ENCODE results near the gene APLF. TPM values are rescaled to one million over a fixed set of nuclear protein-coding genes. Genes with fewer than 3 reads are reported as not detected.

The APLF gene
- total RNA-seq, 2 donors from 2014 or later, result 8.7 to 9.7 TPM

- Mint-ChIP-seq H3K4me3 (no peak overlapping the region), H3K36me3 (ENCODE audit: low read depth) (no peaks in the 10 kb centered on the region), H3K9me3 (peaks cover 37% of the 10 kb centered on the region), H3K27ac (no peak overlapping the region), H3K4me1 (no peaks in the 10 kb centered on the region), H3K27me3 (ENCODE audit: insufficient read depth) (peaks cover 2% of the 10 kb centered on the region)
- TF ChIP-seq CTCF (conservative IDR thresholded peaks at IDR 0.05), result no peak
- Histone ChIP-seq H3K36me3 (ENCODE audit: control insufficient read depth, insufficient read depth, low read length) (no peaks in the 10 kb centered on the region), H3K4me3 (ENCODE audit: low read length) (no peak overlapping the region), H3K9ac (ENCODE audit: extremely low read depth, low read length, poor library complexity, severe bottlenecking) (no peak overlapping the region), H3K27me3 (ENCODE audit: control insufficient read depth, insufficient read depth, low read length, poor library complexity, severe bottlenecking) (no peaks in the 10 kb centered on the region), H3K9me3 (ENCODE audit: control insufficient read depth, low read length) (peaks cover 6% of the 10 kb centered on the region), H3K4me1 (ENCODE audit: control insufficient read depth, insufficient read depth, low read length) (no peaks in the 10 kb centered on the region), H3K27ac (ENCODE audit: low read depth, low read length) (no peak overlapping the region)
- no peak for DNase-seq
- WGBS, 2 experiments (ENCODE audit: insufficient coverage in 1 of 2, insufficient read length in 1 of 2), result 94 to 100% methylated on average over 2 to 3 of the region's 3 CpGs
These were observed 136.7 kb downstream of the APLF start for GRCh38 chr2:68604077-68604476.

GRCh38 chr2:68605939-68606338 lies 138.6 kb downstream of the APLF start:
- Histone ChIP-seq H3K9ac (ENCODE audit: extremely low read depth, low read length, poor library complexity, severe bottlenecking) (no peak overlapping the region), H3K4me1 (ENCODE audit: control insufficient read depth, insufficient read depth, low read length) (no peaks in the 10 kb centered on the region), H3K27ac (ENCODE audit: low read depth, low read length) (no peak overlapping the region), H3K36me3 (ENCODE audit: control insufficient read depth, insufficient read depth, low read length) (no peaks in the 10 kb centered on the region), H3K4me3 (ENCODE audit: low read length) (no peak overlapping the region), H3K27me3 (ENCODE audit: control insufficient read depth, insufficient read depth, low read length, poor library complexity, severe bottlenecking) (no peaks in the 10 kb centered on the region), H3K9me3 (ENCODE audit: control insufficient read depth, low read length) (peaks cover 12% of the 10 kb centered on the region)
- peaks cover 5% of the 10 kb centered on the region for H3K36me3 Mint-ChIP-seq (ENCODE audit: low read depth)
- no peak overlapping the region for H3K27ac Mint-ChIP-seq
- no peak for DNase-seq
- no peaks in the 10 kb centered on the region for H3K27me3 Mint-ChIP-seq (ENCODE audit: insufficient read depth)
- TF ChIP-seq CTCF (conservative IDR thresholded peaks at IDR 0.05), result no peak
- no peak overlapping the region for H3K4me3 Mint-ChIP-seq
- peaks cover 34% of the 10 kb centered on the region for H3K9me3 Mint-ChIP-seq
- WGBS, 2 experiments (ENCODE audit: insufficient coverage in 1 of 2, insufficient read length in 1 of 2), result 96% methylated on average over 1 of the region's 1 CpG; no CpG with 5 or more reads in 1 of the 2 experiments
- H3K4me1 Mint-ChIP-seq, result no peaks in the 10 kb centered on the region

GRCh38 chr2:68606759-68607158 lies 139.4 kb downstream of the APLF start:
- H3K9ac ChIP-seq (ENCODE audit: extremely low read depth, low read length, poor library complexity, severe bottlenecking), result no peak overlapping the region
- no peaks in the 10 kb centered on the region for H3K27me3 ChIP-seq (ENCODE audit: control insufficient read depth, insufficient read depth, low read length, poor library complexity, severe bottlenecking)
- no peak overlapping the region for H3K4me3 ChIP-seq (ENCODE audit: low read length)
- no peaks in the 10 kb centered on the region for H3K4me1 Mint-ChIP-seq
- H3K27me3 Mint-ChIP-seq (ENCODE audit: insufficient read depth), result no peaks in the 10 kb centered on the region
- H3K4me3 Mint-ChIP-seq, result no peak overlapping the region
- WGBS, 2 experiments (ENCODE audit: insufficient coverage in 1 of 2, insufficient read length in 1 of 2), result 80 to 82% methylated on average over 3 to 4 of the region's 4 CpGs
- TF ChIP-seq CTCF (conservative IDR thresholded peaks at IDR 0.05), result no peak
- no peak for DNase-seq
- peaks cover 37% of the 10 kb centered on the region for H3K9me3 Mint-ChIP-seq
- H3K36me3 Mint-ChIP-seq (ENCODE audit: low read depth), result peaks cover 5% of the 10 kb centered on the region
- no peaks in the 10 kb centered on the region for H3K36me3 ChIP-seq (ENCODE audit: control insufficient read depth, insufficient read depth, low read length)
- H3K9me3 ChIP-seq (ENCODE audit: control insufficient read depth, low read length), result peaks cover 12% of the 10 kb centered on the region
- no peak overlapping the region for H3K27ac ChIP-seq (ENCODE audit: low read depth, low read length)
- no peaks in the 10 kb centered on the region for H3K4me1 ChIP-seq (ENCODE audit: control insufficient read depth, insufficient read depth, low read length)
- H3K27ac Mint-ChIP-seq, result no peak overlapping the region

Data from endodermal cell (in vitro differentiated cells).